ENCODE results near the gene PRKACG.
"Not testable (repeated sequence)": the region's sequence is repeated elsewhere in the genome, so short reads cannot be mapped to it uniquely, and the experiment has no call there.

Gene PRKACG

DNA sequence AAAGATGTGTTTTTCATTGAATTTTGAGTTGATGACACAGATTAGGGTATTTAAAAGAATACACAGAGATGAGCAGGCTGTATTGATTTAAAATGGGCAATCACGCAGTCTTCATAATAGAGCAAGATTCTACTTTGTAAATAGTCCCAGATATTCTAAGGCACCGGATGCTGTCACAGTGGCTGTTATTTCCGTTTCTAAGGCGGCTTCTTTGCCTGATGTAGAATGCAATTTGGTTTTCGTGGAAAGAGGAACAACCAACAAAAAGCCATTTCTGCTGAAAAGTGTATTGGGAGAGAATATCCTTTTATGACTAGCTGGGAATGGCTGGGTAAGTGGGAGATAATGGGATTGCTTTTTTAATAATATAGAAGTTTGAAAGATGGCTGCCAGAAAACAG lies 17.5 kb downstream of the PRKACG start:
- DNase-seq = no peak
- no peak overlapping the region for H3K4me3 ChIP-seq (ENCODE audit: insufficient read depth in 1 of 2, low read depth in 1 of 2, low read length in 2 of 2)
- H3K14ac ChIP-seq (ENCODE audit: low read length in 2 of 2) = no peak overlapping the region
- no peak overlapping the region for H3K18ac ChIP-seq (ENCODE audit: low read depth in 1 of 2, low read length in 2 of 2)
- H3K9me3 ChIP-seq (ENCODE audit: control insufficient read depth, low read length) = no peaks in the 10 kb centered on the region
- H3K4me1 ChIP-seq (ENCODE audit: control insufficient read depth, insufficient read depth, low read depth, low read length) = no peaks in the 10 kb centered on the region
- H3K79me1 ChIP-seq (replicated peaks; ENCODE audit: low read length, poor library complexity, severe bottlenecking) = no peaks in the 10 kb centered on the region
- H4K91ac ChIP-seq (ENCODE audit: low read length) = no peak overlapping the region
- H3K9ac ChIP-seq (ENCODE audit: low read length) = no peak overlapping the region
- no peak overlapping the region for H2AK5ac ChIP-seq (ENCODE audit: low read length, severe bottlenecking)
- no peak overlapping the region for H2BK120ac ChIP-seq (ENCODE audit: low read depth, low read length)
- H3K23ac ChIP-seq (ENCODE audit: low read length in 2 of 2) = no peak overlapping the region
- H3K27ac ChIP-seq (ENCODE audit: low read length, poor library complexity, severe bottlenecking) = no peak overlapping the region
- H2AFZ ChIP-seq (ENCODE audit: low read depth, low read length) = no peak overlapping the region
- no peak overlapping the region for H2BK15ac ChIP-seq (ENCODE audit: low read depth, poor library complexity, severe bottlenecking)
- peaks cover 8 to 18% of the 10 kb centered on the region in 2 experiments for H3K27me3 ChIP-seq (ENCODE audit: control insufficient read depth in 1 of 2, insufficient read depth in 1 of 2, low read length in 2 of 2)
- H3K36me3 ChIP-seq (ENCODE audit: control insufficient read depth in 1 of 2, insufficient read depth in 2 of 2, low read depth in 1 of 2, low read length in 2 of 2) = no peaks in the 10 kb centered on the region
- WGBS = 94% methylated on average over 5 of the region's 5 CpGs
- H2BK5ac ChIP-seq (ENCODE audit: low read depth, low read length, poor library complexity, severe bottlenecking) = no peak overlapping the region
- H2BK12ac ChIP-seq (ENCODE audit: low read length in 2 of 2) = no peak overlapping the region
- no peak overlapping the region for H3K4ac ChIP-seq (ENCODE audit: low read depth in 1 of 2, low read length in 2 of 2)
- no peak overlapping the region for H4K8ac ChIP-seq (ENCODE audit: low read length)
- no peak overlapping the region for H3K4me2 ChIP-seq (ENCODE audit: low read length, poor library complexity, severe bottlenecking)

DNA sequence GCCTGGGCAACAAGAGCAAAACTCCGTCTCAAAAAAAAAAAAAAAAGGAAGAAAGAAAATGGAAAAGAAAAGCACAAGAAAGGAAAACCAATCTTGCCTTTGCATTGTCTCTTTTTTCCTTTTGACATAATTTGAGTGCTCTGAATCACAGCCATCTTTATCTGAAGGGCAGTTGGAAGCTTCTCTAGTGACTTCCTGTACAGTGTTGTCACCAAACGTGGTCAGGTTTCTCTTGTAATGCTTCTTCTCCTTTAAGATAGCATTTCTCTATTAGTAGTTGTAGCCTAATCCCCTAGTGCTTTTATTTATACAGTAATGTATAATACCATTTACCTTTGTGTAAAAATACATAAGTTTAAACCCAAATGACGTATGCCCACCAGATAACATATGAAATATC lies 18.1 kb downstream of the PRKACG start:
- Histone ChIP-seq H3K27ac (ENCODE audit: low read length, poor library complexity, severe bottlenecking) (no peak overlapping the region), H3K79me1 (replicated peaks; ENCODE audit: low read length, poor library complexity, severe bottlenecking) (no peaks in the 10 kb centered on the region), H3K27me3 (ENCODE audit: control insufficient read depth in 1 of 2, insufficient read depth in 1 of 2, low read length in 2 of 2) (peaks cover 8 to 18% of the 10 kb centered on the region in 2 experiments), H2AFZ (ENCODE audit: low read depth, low read length) (no peak overlapping the region), H3K4me1 (ENCODE audit: control insufficient read depth, insufficient read depth, low read depth, low read length) (no peaks in the 10 kb centered on the region), H4K8ac (ENCODE audit: low read length) (no peak overlapping the region), H3K4me2 (ENCODE audit: low read length, poor library complexity, severe bottlenecking) (no peak overlapping the region), H2AK5ac (ENCODE audit: low read length, severe bottlenecking) (no peak overlapping the region), H2BK5ac (ENCODE audit: low read depth, low read length, poor library complexity, severe bottlenecking) (no peak overlapping the region), H3K4ac (ENCODE audit: low read depth in 1 of 2, low read length in 2 of 2) (no peak overlapping the region), H2BK12ac (ENCODE audit: low read length in 2 of 2) (no peak overlapping the region), H2BK120ac (ENCODE audit: low read depth, low read length) (no peak overlapping the region), H3K14ac (ENCODE audit: low read length in 2 of 2) (no peak overlapping the region), H3K18ac (ENCODE audit: low read depth in 1 of 2, low read length in 2 of 2) (no peak overlapping the region), H3K9me3 (ENCODE audit: control insufficient read depth, low read length) (no peaks in the 10 kb centered on the region), H3K9ac (ENCODE audit: low read length) (no peak overlapping the region), H3K36me3 (ENCODE audit: control insufficient read depth in 1 of 2, insufficient read depth in 2 of 2, low read depth in 1 of 2, low read length in 2 of 2) (no peaks in the 10 kb centered on the region), H3K4me3 (ENCODE audit: insufficient read depth in 1 of 2, low read depth in 1 of 2, low read length in 2 of 2) (no peak overlapping the region), H4K91ac (ENCODE audit: low read length) (no peak overlapping the region), H3K23ac (ENCODE audit: low read length in 2 of 2) (no peak overlapping the region), H2BK15ac (ENCODE audit: low read depth, poor library complexity, severe bottlenecking) (no peak overlapping the region)
- WGBS = 100% methylated on average over 1 of the region's 3 CpGs
- DNase-seq = no peak

DNA sequence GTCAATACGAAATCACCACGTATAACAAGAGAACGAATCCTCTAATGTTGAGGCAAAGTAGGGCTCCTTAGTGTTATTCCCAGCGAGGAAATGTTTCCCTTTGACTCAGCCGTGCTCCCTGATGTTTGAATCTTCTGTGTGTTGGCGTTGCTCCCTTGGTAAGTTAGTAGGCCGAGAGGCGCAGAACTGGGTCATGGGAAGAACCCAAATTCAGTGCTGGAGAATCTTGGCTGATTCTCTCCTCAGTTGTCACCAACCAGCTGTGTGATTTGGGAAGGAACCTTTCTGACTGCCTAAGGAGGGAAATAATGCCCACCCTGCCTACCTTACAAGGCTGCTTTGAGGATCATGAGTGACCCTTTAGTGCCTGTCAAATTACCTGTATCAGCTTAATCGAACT lies 22.5 kb downstream of the PRKACG start:
- H2BK12ac ChIP-seq (ENCODE audit: low read length in 2 of 2) = no peak overlapping the region
- H3K14ac ChIP-seq (ENCODE audit: low read length in 2 of 2) = peak overlapping the region in 1 of 2 experiments; percentile 32
- H3K9me3 ChIP-seq (ENCODE audit: control insufficient read depth, low read length) = no peaks in the 10 kb centered on the region
- H3K4me2 ChIP-seq (ENCODE audit: low read length, poor library complexity, severe bottlenecking) = no peak overlapping the region
- no peaks in the 10 kb centered on the region for H3K4me1 ChIP-seq (ENCODE audit: control insufficient read depth, insufficient read depth, low read depth, low read length)
- H4K91ac ChIP-seq (ENCODE audit: low read length) = no peak overlapping the region
- no peak overlapping the region for H3K9ac ChIP-seq (ENCODE audit: low read length)
- no peak overlapping the region for H3K18ac ChIP-seq (ENCODE audit: low read depth in 1 of 2, low read length in 2 of 2)
- no peak overlapping the region for H3K4me3 ChIP-seq (ENCODE audit: insufficient read depth in 1 of 2, low read depth in 1 of 2, low read length in 2 of 2)
- H3K27ac ChIP-seq (ENCODE audit: low read length, poor library complexity, severe bottlenecking) = no peak overlapping the region
- no peaks in the 10 kb centered on the region for H3K36me3 ChIP-seq (ENCODE audit: control insufficient read depth in 1 of 2, insufficient read depth in 2 of 2, low read depth in 1 of 2, low read length in 2 of 2)
- H3K4ac ChIP-seq (ENCODE audit: low read depth in 1 of 2, low read length in 2 of 2) = no peak overlapping the region
- no peak overlapping the region for H2BK15ac ChIP-seq (ENCODE audit: low read depth, poor library complexity, severe bottlenecking)
- H4K8ac ChIP-seq (ENCODE audit: low read length) = no peak overlapping the region
- H2BK120ac ChIP-seq (ENCODE audit: low read depth, low read length) = no peak overlapping the region
- no peak overlapping the region for H2AFZ ChIP-seq (ENCODE audit: low read depth, low read length)
- no peak overlapping the region for H2BK5ac ChIP-seq (ENCODE audit: low read depth, low read length, poor library complexity, severe bottlenecking)
- H2AK5ac ChIP-seq (ENCODE audit: low read length, severe bottlenecking) = no peak overlapping the region
- H3K79me1 ChIP-seq (replicated peaks; ENCODE audit: low read length, poor library complexity, severe bottlenecking) = no peaks in the 10 kb centered on the region
- H3K23ac ChIP-seq (ENCODE audit: low read length in 2 of 2) = no peak overlapping the region
- no peak for DNase-seq
- 95% methylated on average over 9 of the region's 9 CpGs for WGBS
- H3K27me3 ChIP-seq (ENCODE audit: control insufficient read depth in 1 of 2, insufficient read depth in 1 of 2, low read length in 2 of 2) = no peaks in the 10 kb centered on the region

DNA sequence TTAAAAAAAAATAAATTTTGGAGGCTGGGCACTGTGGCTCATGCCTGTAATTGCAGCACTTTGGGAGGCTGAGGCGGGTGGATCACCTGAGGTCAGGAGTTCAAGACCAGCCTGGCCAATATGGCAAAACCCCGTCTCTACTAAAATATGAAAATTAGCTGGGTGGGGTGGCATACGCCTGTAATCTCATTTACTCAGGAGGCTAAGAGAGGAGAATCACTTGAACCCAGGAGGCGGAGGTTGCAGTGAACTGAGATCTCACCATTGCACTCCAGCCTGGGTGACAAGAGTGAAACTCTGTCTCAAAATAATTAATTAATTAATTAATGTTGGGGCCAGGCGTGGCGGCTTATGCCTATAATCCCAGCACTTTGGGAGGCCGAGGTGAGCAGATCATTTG lies 27.0 kb downstream of the PRKACG start:
- not testable (repeated sequence) for H3K23ac ChIP-seq (ENCODE audit: low read length in 2 of 2); H4K8ac ChIP-seq (ENCODE audit: low read length); H3K27ac ChIP-seq (ENCODE audit: low read length, poor library complexity, severe bottlenecking); H3K27me3 ChIP-seq (ENCODE audit: control insufficient read depth in 1 of 2, insufficient read depth in 1 of 2, low read length in 2 of 2); H3K14ac ChIP-seq (ENCODE audit: low read length in 2 of 2); H3K36me3 ChIP-seq (ENCODE audit: control insufficient read depth in 1 of 2, insufficient read depth in 2 of 2, low read depth in 1 of 2, low read length in 2 of 2); H2AFZ ChIP-seq (ENCODE audit: low read depth, low read length); H2BK120ac ChIP-seq (ENCODE audit: low read depth, low read length); DNase-seq; H2BK5ac ChIP-seq (ENCODE audit: low read depth, low read length, poor library complexity, severe bottlenecking); H2BK12ac ChIP-seq (ENCODE audit: low read length in 2 of 2); H3K4me2 ChIP-seq (ENCODE audit: low read length, poor library complexity, severe bottlenecking); H3K9me3 ChIP-seq (ENCODE audit: control insufficient read depth, low read length); H4K91ac ChIP-seq (ENCODE audit: low read length); H3K79me1 ChIP-seq (replicated peaks; ENCODE audit: low read length, poor library complexity, severe bottlenecking); H3K18ac ChIP-seq (ENCODE audit: low read depth in 1 of 2, low read length in 2 of 2); H2AK5ac ChIP-seq (ENCODE audit: low read length, severe bottlenecking); H3K4ac ChIP-seq (ENCODE audit: low read depth in 1 of 2, low read length in 2 of 2); H3K9ac ChIP-seq (ENCODE audit: low read length); H3K4me1 ChIP-seq (ENCODE audit: control insufficient read depth, insufficient read depth, low read depth, low read length); H3K4me3 ChIP-seq (ENCODE audit: insufficient read depth in 1 of 2, low read depth in 1 of 2, low read length in 2 of 2); H2BK15ac ChIP-seq (ENCODE audit: low read depth, poor library complexity, severe bottlenecking)
- 94% methylated on average over 7 of the region's 7 CpGs for WGBS

Measured in mesenchymal stem cell (in vitro differentiated cells and primary cell).